GM18507 (cell line): Measurements from ENCODE around the gene TRANK1.
"Not testable (repeated sequence)": the region's sequence is repeated elsewhere in the genome, so short reads cannot be mapped to it uniquely, and the experiment has no call there.

Experiments used
- DNase-seq: peaks from one replicate; pipeline ENCODE4 v3.0.0; 2011; ENCODE audit warnings: low read depth; ENCODE audit not compliant: insufficient read length; ENCODE audit errors: extremely low spot score
- FAIRE-seq: peaks from 2 replicates; lab custom pipeline; 2011; peaks lifted over from hg19 to GRCh38; lab: Jason Lieb, UNC

The TRANK1 gene

GRCh38 chr3:36923981-36924743 is 20.7 kb downstream of the TRANK1 start:
- FAIRE-seq (no peak), DNase-seq (no peak)

GRCh38 chr3:36923523-36923943 is 21.3 kb downstream of the TRANK1 start:
- no peak for DNase-seq
- no peak for FAIRE-seq

GRCh38 chr3:36920884-36921567 is 23.8 kb downstream of the TRANK1 start:
- FAIRE-seq (no peak), DNase-seq (no peak)

- no peak for FAIRE-seq
- no peak for DNase-seq
These were observed 25.3 kb downstream of the TRANK1 start for GRCh38 chr3:36919439-36920160.

GRCh38 chr3:36918050-36918449 is 26.8 kb downstream of the TRANK1 start:
- no peak for DNase-seq
- peak; percentile 83 for FAIRE-seq

GRCh38 chr3:36911990-36912804 is 32.7 kb downstream of the TRANK1 start:
- peak; percentile 94 for FAIRE-seq
- peak; percentile 60 for DNase-seq

- FAIRE-seq: no peak
- no peak for DNase-seq
These were observed 35.2 kb downstream of the TRANK1 start for GRCh38 chr3:36909666-36910065.

- DNase-seq (no peak), FAIRE-seq (no peak)
These were observed 35.7 kb downstream of the TRANK1 start for GRCh38 chr3:36909181-36909580.

- DNase-seq: no peak
- peak; percentile 56 for FAIRE-seq
These were observed 36.1 kb downstream of the TRANK1 start for GRCh38 chr3:36908647-36909180.

GRCh38 chr3:36907911-36908646 is 36.8 kb downstream of the TRANK1 start:
- DNase-seq: no peak
- peak; percentile 75 for FAIRE-seq

GRCh38 chr3:36906504-36907149 is 38.2 kb downstream of the TRANK1 start:
- DNase-seq (no peak), FAIRE-seq (no peak)

GRCh38 chr3:36905545-36905944 is 39.3 kb downstream of the TRANK1 start:
- no peak for DNase-seq
- no peak for FAIRE-seq

- DNase-seq (no peak), FAIRE-seq (no peak)
These were observed 40.2 kb downstream of the TRANK1 start for GRCh38 chr3:36904641-36905040.

GRCh38 chr3:36904065-36904464 is 40.8 kb downstream of the TRANK1 start:
- DNase-seq, FAIRE-seq: not testable (repeated sequence)

GRCh38 chr3:36903119-36903882 is 41.6 kb downstream of the TRANK1 start:
- no peak for FAIRE-seq

GRCh38 chr3:36901588-36901987 is 43.3 kb downstream of the TRANK1 start:
- DNase-seq (no peak), FAIRE-seq (no peak)

More at GRCh38 chr3:36903119-36903882, 41.6 kb downstream of the TRANK1 start:
- no peak for DNase-seq
